ENCODE measurements around the gene NUDT3.
"Not testable (repeated sequence)": the region's sequence is repeated elsewhere in the genome, so short reads cannot be mapped to it uniquely, and the experiment has no call there.

The NUDT3 gene

GRCh38 chr6:34247481-34248197 is 144.8 kb downstream of the NUDT3 start:
- no peak for FAIRE-seq

DNA sequence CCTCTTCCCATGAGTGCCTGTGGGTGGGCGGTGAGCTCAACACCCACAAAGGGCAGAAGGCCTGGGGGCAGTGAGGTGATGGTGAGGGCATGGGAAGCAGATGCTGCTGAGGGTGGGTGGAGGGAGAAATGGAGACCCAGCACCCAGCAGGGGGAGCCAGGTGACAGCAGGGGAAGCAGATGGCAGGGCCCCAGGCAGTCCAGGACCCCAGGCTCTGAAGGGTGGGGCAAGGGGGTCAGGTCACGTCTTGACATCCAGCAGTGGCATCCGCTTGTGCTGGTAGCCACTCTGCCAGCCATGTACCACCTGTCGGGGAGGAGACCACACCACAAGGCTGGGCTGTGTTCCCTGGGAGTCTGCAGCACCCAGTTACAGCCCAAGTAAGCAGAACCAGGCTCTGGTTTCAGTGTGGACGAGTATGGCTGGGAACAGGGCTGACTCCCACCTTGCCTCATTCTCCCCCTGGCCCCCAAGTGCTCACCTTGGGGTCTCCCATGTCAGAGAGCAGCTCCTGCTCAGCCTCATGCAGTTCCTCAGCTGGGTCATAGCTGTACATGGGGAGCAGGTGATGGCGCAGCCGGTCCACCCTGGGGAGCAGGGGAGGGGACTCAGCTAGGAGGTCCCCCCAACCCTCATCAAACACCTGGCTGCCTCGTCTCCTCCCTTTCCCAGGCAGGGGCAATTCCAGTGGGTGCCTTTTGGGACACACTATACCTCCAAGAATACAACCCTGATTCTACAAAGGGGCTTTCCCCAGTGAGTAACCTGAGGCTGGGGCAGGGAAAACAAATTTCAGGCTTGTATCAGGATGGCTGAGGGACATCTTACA is 145.7 kb downstream of the NUDT3 start:
- FAIRE-seq: no peak

DNA sequence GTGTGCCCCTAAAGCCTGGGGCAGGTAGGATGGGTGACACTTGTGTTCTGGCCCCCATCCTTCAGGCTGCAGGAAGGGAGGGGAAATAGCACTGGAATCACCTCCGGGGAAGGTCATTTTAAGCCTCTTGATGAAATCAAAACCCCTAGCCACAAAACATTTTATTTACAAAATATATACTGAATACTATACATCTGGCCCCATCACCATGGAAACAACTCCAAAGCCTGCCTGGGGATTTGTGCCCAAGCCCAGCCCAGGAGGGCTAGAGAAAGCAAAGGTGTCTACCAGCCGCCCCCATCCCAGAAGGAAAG is 146.3 kb downstream of the NUDT3 start:
- FAIRE-seq: no peak

DNA sequence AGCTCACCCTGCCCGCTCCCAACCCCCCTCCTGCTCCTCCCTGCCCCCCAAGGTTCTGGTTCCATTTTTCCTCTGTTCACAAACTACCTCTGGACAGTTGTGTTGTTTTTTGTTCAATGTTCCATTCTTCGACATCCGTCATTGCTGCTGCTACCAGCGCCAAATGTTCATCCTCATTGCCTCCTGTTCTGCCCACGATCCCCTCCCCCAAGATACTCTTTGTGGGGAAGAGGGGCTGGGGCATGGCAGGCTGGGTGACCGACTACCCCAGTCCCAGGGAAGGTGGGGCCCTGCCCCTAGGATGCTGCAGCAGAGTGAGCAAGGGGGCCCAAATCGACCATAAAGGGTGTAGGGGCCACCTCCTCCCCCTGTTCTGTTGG is 146.7 kb downstream of the NUDT3 start:
- FAIRE-seq: not testable (repeated sequence)

DNA sequence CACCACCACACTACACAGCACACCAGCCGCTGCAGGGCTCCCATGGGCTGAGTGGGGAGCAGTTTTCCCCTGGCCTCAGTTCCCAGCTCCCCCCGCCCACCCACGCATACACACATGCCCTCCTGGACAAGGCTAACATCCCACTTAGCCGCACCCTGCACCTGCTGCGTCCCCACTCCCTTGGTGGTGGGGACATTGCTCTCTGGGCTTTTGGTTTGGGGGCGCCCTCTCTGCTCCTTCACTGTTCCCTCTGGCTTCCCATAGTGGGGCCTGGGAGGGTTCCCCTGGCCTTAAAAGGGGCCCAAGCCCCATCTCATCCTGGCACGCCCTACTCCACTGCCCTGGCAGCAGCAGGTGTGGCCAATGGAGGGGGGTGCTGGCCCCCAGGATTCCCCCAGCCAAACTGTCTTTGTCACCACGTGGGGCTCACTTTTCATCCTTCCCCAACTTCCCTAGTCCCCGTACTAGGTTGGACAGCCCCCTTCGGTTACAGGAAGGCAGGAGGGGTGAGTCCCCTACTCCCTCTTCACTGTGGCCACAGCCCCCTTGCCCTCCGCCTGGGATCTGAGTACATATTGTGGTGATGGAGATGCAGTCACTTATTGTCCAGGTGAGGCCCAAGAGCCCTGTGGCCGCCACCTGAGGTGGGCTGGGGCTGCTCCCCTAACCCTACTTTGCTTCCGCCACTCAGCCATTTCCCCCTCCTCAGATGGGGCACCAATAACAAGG is 147.3 kb downstream of the NUDT3 start:
- not testable (repeated sequence) for FAIRE-seq

DNA sequence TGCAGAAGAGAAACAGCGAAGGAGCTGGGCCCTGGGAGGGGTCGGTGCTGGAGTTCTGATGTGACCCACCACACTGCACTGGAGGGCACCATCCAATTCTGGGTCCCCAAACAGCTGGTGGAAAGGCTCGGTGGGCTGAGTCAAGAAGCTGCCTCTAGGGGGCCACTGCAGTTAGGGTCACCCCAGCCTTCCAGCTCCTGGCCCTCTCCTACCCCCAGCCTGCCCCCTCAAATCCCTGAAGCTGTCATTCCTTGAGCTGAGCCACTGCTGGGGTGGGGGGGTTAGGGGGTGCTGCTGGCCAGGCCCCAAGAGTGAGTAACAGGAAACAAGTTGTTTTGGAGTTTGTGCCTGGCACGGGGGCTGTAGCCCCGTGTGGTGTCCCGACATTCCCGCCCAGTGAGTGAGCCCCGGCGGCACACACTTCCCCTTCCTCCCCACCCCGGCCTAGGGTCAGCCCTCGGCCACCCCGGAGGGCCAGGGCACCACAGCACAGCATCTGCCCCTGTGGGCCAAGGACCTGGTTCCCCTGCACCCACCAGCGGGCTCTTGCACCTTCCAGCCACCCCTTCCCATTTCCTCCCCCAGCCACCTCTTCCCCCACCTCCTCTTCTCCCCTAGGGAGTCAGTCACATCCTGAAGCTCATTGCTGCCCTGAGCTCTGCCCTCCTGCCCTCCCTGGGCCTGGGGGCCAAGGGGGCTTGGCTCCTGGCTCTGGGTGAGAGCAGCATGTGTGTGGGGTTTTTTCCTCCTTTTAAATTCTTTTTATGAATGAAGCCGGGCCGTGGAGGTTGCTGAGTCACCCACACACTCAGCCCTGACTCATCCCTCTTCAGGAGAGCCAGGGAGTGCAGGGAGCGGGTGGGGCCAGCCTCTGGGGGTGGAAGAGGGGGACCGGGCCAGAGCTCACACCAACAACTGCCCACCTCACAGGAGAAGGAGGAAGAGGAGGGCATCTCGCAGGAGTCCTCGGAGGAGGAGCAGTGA is 148.3 kb downstream of the NUDT3 start:
- FAIRE-seq: peak; percentile 78

- FAIRE-seq: no peak
Measured at GRCh38 chr6:34243131-34243771, 149.2 kb downstream of the NUDT3 start.

- no peak for FAIRE-seq
Measured at GRCh38 chr6:34242252-34243130, 150.0 kb downstream of the NUDT3 start.

DNA sequence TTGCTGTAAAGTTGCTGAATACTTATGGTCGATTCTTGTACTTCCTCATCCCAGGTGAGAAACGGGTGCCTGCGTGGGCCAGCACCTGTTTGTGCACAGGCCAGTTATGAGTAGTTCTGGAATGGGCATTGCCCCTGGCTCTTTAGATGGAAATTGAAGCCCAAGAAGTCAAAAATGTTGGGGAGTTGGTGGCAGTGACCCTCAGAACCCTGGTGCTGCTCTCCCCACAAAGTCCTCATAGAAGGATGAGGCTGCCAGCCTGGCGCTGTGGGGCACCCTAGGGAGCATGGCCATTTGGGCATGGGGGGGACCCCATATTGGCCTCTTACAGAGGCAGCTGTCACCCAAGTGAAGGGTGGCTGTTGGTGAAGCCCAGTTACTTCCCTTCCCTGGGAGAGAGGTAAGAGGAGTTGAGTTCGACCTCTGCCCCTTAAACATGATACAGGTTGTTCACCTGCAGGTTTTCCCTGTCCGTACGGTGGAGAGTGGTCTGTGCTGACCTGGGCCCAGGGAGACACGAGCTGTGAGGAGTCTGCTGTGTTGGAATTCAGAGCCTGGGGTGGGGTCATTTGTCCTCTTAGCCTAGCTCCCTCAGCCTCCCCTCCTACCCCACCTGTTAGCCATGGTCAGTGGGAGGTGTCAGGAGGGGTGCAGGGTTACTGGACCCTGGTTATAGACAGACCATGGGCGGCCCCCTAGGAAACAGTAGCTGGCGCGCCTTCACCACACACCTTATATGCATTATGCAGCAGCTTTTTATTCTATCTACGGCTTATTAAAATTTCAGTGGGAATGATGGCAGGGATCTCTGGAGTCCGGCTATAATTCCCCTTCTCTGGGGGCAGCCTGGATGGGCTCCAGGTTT is 150.9 kb downstream of the NUDT3 start:
- no peak for FAIRE-seq

- no peak for FAIRE-seq
Measured at GRCh38 chr6:34240329-34241248, 151.9 kb downstream of the NUDT3 start.

GRCh38 chr6:34239893-34240292 is 152.6 kb downstream of the NUDT3 start:
- FAIRE-seq: no peak

DNA sequence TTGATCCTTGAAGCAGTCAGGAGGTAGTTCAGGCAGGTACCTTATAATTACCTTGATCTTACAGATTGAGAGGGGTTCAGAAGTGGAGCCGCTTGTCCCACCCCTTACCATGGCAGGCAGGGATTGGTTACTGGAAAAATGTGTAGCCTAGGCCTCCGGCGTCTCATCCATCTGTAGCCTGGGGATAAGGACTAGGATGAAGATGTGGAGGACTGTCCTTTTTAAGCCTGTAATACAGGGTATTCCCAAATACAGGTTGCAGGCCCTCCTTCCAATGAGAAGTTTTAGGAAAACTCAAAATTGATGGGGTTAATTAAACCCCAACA is 153.0 kb downstream of the NUDT3 start:
- FAIRE-seq: no peak

- no peak for FAIRE-seq
Measured at GRCh38 chr6:34238585-34239499, 153.6 kb downstream of the NUDT3 start.

DNA sequence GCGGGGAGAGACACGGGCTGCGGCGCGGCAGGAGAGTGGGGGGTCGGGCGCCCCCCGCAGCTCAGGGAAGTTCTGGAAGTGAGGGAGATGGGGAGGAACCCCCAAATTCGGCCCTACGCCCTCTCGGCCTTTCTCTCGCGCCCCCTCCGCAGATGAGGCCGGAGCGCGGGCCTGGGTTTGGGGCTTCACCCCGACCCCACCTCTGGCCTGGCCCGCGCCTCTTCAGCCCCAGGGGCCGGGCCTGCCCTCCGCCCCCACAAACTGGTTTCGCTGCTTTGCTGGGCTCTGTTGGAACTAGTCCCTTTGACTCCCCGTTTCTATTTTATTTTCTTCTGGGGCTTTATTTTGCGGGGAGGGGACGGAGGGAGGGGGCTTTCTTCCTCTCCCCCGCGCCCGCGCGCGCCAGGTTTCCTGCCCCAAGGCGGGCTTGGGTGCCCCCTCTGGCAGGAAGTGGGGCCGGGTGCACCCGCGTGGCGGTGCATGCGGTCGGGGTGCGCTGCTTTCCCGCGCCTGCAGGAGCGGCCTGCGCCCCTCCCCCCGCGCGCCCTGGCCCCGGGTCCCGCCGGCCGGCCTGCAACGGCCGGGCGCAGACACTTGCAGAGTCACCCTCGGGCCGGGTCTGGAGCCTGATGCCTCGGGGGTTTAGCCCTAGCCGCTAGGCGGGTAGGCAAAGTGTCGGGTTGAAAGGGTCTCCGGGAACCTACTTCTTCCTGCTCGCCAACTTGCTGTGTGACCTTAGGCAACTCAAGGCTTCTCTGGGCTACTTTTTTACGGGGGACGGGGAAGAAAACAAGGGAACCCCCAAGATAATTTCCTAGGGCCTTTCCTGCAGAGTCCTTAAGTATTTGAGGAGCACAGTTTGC is 154.5 kb downstream of the NUDT3 start:
- no peak for FAIRE-seq

DNA sequence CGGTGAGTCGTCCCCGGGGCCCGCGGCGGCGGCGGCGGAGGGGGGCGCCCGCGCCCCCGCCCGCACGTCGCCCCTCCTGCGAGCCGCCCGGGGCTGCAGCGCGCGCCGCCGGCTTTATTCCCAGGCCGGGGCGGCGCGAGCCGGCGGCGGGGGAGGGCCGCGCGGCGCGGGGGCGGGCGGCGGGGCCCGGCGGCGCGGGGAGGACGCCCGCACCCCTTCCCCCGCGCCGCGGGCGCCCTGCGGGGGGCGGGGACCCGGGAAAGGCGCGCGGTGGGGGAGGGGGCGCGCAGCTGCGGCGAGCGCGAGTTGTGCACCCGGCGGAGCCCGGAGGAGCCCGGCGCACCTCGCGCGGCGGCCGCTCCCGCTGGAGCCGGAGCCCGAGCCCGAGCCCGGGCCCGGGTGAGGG is 155.2 kb downstream of the NUDT3 start:
- no peak for FAIRE-seq

DNA sequence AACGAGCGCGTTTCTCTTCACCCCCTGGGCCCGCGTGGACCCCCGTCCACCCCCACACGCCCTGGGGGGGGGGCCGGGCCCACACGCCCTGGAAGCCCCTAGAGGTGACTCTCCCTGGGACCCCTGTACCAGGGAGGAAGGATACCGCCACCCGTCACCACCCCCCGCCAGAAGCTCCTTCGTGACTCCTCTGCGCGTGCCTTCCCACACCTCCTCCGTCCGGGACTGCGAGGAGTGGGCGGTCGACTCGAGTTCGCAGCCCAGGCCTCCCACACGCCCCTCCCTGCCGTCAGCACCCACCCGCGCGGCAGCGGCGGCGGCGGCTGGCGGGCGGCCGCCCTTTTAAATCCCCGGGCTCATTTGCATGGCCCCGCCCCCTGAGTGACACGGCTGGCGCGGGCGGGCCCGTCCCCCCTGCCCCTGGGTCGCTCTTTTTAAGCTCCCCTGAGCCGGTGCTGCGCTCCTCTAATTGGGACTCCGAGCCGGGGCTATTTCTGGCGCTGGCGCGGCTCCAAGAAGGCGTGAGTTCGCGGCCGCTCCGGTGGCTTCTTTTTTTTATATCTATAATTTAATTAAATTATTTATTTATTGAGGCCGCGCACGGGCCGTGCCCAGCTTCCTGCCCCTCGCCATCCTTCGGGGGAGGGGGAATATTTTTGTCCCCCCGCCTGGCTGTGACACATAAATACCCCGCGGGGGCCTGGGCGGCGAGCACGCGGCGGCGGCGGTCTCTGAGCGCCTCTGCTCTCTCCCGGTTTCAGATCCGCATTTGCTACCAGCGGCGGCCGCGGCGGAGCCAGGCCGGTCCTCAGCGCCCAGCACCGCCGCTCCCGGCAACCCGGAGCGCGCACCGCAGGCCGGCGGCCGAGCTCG is 155.8 kb downstream of the NUDT3 start, which contains the start of gene HMGA1:
Gene HMGA1 (plus strand): TSS at position 431 of the 873 bp plus-strand sequence. CDS start 3,908 bp downstream, outside the sequence.
- FAIRE-seq: peak; percentile 86
